Caco-2 (cell line): ENCODE measurements around the gene ACTG2. TPM values are rescaled to one million over a fixed set of nuclear protein-coding genes. Genes with fewer than 3 reads are reported as not detected.

Source experiments
- BruUV-seq: library from RNA; stranded (reverse); fragments of 400-500 nt; replicated peaks from 2 replicates; lab custom pipeline; 2021; lab: Mats Ljungman, UMichigan
- CTCF ChIA-PET: fragments of 300-600 bp; sonication (Branson Sonifier 250); formaldehyde crosslinking; loops from one replicate; lab custom pipeline; 2022; ENCODE audit warnings: antibody characterized with exemption; lab: Charles Lee
- POLR2A ChIA-PET: fragments of 300-600 bp; sonication (Branson Sonifier 250); formaldehyde crosslinking; loops from one replicate; lab custom pipeline; 2022; ENCODE audit warnings: antibody characterized with exemption; lab: Charles Lee
- DNase-seq, 2 experiments: peaks; one replicate each; pipeline versions ENCODE4 v3.0.0 to v3.0.0-alpha.2; 2020 to 2022
- H3K27me3 ChIP-seq: replicated peaks from 2 replicates; pipeline ENCODE4 v1.6.0; 2011; ENCODE audit warnings: low read length; ENCODE audit not compliant: control insufficient read depth, insufficient read depth
- H3K36me3 ChIP-seq: 2 replicates; pipeline ENCODE4 v1.5.1; 2011; ENCODE audit warnings: low read length; ENCODE audit not compliant: control insufficient read depth, insufficient read depth
- H3K4me1 ChIP-seq: fragments of 250-450 bp; sonication (Bioruptor Pico); 2 replicates; pipeline ENCODE4 v1.5.1; 2020; ENCODE audit warnings: mild to moderate bottlenecking
- H3K4me3 ChIP-seq: 2 replicates; pipeline ENCODE4 v1.5.1; 2011; ENCODE audit warnings: low read depth, mild to moderate bottlenecking, control low read depth, low read length
- H3K9me3 ChIP-seq: fragments of 250-450 bp; sonication (Bioruptor Pico); 2 replicates; pipeline ENCODE4 v1.5.1; 2020; ENCODE audit warnings: mild to moderate bottlenecking, moderate library complexity
- H3K27ac Mint-ChIP-seq: one replicate; pipeline ENCODE4 v1.8.0; 2022; ENCODE audit warnings: mixed read lengths; ENCODE audit not compliant: unreplicated experiment
- H3K27me3 Mint-ChIP-seq: one replicate; pipeline ENCODE4 v1.8.0; 2022; ENCODE audit warnings: mixed read lengths; ENCODE audit not compliant: insufficient read depth, unreplicated experiment
- H3K36me3 Mint-ChIP-seq: one replicate; pipeline ENCODE4 v1.8.0; 2022; ENCODE audit warnings: mild to moderate bottlenecking, mixed read lengths; ENCODE audit not compliant: insufficient read depth, unreplicated experiment
- H3K4me1 Mint-ChIP-seq: one replicate; pipeline ENCODE4 v1.8.0; 2022; ENCODE audit warnings: low read depth, mixed read lengths; ENCODE audit not compliant: unreplicated experiment
- H3K4me3 Mint-ChIP-seq: one replicate; pipeline ENCODE4 v1.8.0; 2022; ENCODE audit warnings: mild to moderate bottlenecking, moderate library complexity, mixed read lengths; ENCODE audit not compliant: unreplicated experiment
- H3K9me3 Mint-ChIP-seq: one replicate; pipeline ENCODE4 v1.8.0; 2022; ENCODE audit warnings: mixed read lengths; ENCODE audit not compliant: unreplicated experiment
- CTCF ChIP-seq, 2 experiments: fragments of 200-600 bp in 1 of 2; IDR thresholded peaks; 1 replicate in 1 of 2; 2 replicates in 1 of 2; pipeline versions ENCODE4 v1.5.1 to v1.8.0; 2011 to 2022; ENCODE audit warnings: antibody characterized with exemption in 1 of 2, control low read depth in 1 of 2, inconsistent platforms in 1 of 2, low read depth in 1 of 2, low read length in 1 of 2, mild to moderate bottlenecking in 1 of 2, moderate library complexity in 1 of 2; ENCODE audit not compliant: insufficient read depth in 1 of 2, severe bottlenecking in 1 of 2, unreplicated experiment in 1 of 2
- intact Hi-C: fragments of 100-400 bp; cut with micrococcal nuclease; formaldehyde crosslinking; loops from one replicate; pipeline ENCODE4 v1.10.0; 2022; ENCODE audit not compliant: unreplicated experiment
- total RNA-seq: library from RNA; stranded (reverse); gene quantifications from 2 replicates; pipeline ENCODE4 v1.2.3, GENCODE V29; 2022

Gene ACTG2
- total RNA-seq, 1 experiment from 2014 or later: 2.6 TPM

DNA sequence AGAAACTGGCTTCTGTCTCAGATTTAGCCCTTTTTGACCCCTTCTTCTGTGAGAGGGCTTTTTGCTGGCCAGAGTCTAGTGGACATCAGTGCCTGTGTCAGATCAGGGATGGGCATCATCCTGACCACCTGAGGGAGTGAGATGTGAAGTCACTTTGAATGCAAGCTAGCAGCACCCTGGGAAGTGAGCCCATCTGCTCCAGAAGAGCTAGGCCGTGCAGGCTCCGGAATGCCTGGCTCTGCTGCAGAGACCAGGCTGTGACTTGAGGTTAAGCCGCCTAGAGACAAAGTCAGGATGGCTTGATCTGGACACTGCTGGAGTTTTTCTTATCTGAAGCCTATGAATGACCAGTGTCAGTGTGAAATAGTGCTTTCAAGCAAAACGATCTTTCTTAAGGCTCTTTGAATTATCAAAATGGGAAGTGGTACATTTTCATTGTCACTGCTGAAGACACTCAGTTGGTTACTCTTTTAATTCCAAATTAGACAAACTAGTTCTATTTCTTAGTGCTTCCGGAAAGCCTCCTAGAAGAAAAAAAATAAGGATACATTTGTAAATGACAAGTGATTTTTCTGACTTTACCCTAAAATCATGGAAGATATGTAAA is 54.7 kb downstream of the ACTG2 start:
- DNase-seq: no peak
- Histone ChIP-seq H3K9me3 (no peaks in the 10 kb centered on the region), H3K27me3 (no peaks in the 10 kb centered on the region), H3K4me3 (no peak overlapping the region), H3K36me3 (peaks cover 2% of the 10 kb centered on the region), H3K4me1 (no peaks in the 10 kb centered on the region)
- Mint-ChIP-seq H3K4me3 (no peak overlapping the region), H3K9me3 (no peaks in the 10 kb centered on the region), H3K27ac (no peak overlapping the region), H3K36me3 (peaks cover 73% of the 10 kb centered on the region), H3K4me1 (no peaks in the 10 kb centered on the region), H3K27me3 (no peaks in the 10 kb centered on the region)
- BruUV-seq: no TSS peak
- TF ChIP-seq CTCF (IDR thresholded peaks at IDR 0.05; ENCODE audit: insufficient read depth in 1 of 2, low read depth in 1 of 2, low read length in 1 of 2, severe bottlenecking in 1 of 2, unreplicated experiment in 1 of 2): no peak
- POLR2A ChIA-PET: no interaction called here
- intact Hi-C loops: no loop called here
- CTCF ChIA-PET: no interaction called here

DNA sequence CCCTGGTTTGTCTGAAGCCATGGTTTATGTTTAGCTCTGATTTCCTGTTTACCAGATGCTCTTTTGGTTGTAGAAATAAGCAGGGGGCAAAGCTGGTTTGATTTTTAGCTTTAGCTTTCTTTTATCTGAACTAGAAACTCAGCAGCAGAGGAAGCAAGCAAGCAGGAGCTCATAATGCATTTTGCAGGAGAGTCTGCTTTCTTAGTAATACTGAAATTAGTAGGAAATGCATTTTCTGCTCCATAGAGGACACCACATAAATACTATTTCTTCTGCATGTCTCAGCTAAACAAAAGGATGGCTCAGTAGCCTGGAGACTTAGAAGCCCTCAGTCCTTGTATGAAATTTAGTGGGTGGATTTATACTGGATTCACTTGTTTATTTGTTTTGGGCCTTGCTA is 57.0 kb downstream of the ACTG2 start:
- H3K27ac Mint-ChIP-seq: no peak overlapping the region

More for the DNA sequence above, 57.0 kb downstream of the ACTG2 start:
- Histone ChIP-seq H3K27me3 (no peaks in the 10 kb centered on the region), H3K4me3 (no peak overlapping the region), H3K9me3 (no peaks in the 10 kb centered on the region), H3K4me1 (no peaks in the 10 kb centered on the region), H3K36me3 (peaks cover 2% of the 10 kb centered on the region)
- H3K4me3 Mint-ChIP-seq: no peak overlapping the region
- intact Hi-C loops: no loop called here
- H3K4me1 Mint-ChIP-seq: no peaks in the 10 kb centered on the region
- peaks cover 66% of the 10 kb centered on the region for H3K36me3 Mint-ChIP-seq
- CTCF ChIA-PET: no interaction called here
- H3K27me3 Mint-ChIP-seq: no peaks in the 10 kb centered on the region
- POLR2A ChIA-PET: no interaction called here
- TF ChIP-seq CTCF (IDR thresholded peaks at IDR 0.05; ENCODE audit: insufficient read depth in 1 of 2, low read depth in 1 of 2, low read length in 1 of 2, severe bottlenecking in 1 of 2, unreplicated experiment in 1 of 2): no peak
- no TSS peak for BruUV-seq
- no peaks in the 10 kb centered on the region for H3K9me3 Mint-ChIP-seq
- no peak for DNase-seq
